GM18526 (cell line): ENCODE measurements around the gene DEF6.

Source experiments
- POLR2A ChIP-seq: IDR thresholded peaks from 3 replicates; pipeline ENCODE4 v1.6.1; 2011; ENCODE audit not compliant: insufficient read length; ENCODE audit errors: extremely low read depth

The DEF6 gene

GRCh38 chr6:35356391-35356790 is 58.8 kb downstream of the DEF6 start:
- no peak for TF ChIP-seq POLR2A

GRCh38 chr6:35357677-35358076 is 60.1 kb downstream of the DEF6 start:
- TF ChIP-seq POLR2A, result no peak

GRCh38 chr6:35358086-35358485 is 60.5 kb downstream of the DEF6 start:
- TF ChIP-seq POLR2A, result no peak

GRCh38 chr6:35359346-35359743 is 61.7 kb downstream of the DEF6 start:
- no peak for TF ChIP-seq POLR2A

- TF ChIP-seq POLR2A, result no peak
Measured at GRCh38 chr6:35359744-35360348, 62.2 kb downstream of the DEF6 start.

- TF ChIP-seq POLR2A, result no peak
Measured at GRCh38 chr6:35360349-35361138, 62.9 kb downstream of the DEF6 start.

- no peak for TF ChIP-seq POLR2A
Measured at GRCh38 chr6:35362200-35362599, 64.6 kb downstream of the DEF6 start.

- TF ChIP-seq POLR2A, result no peak
Measured at GRCh38 chr6:35363293-35363750, 65.7 kb downstream of the DEF6 start.

- TF ChIP-seq POLR2A, result no peak
Measured at GRCh38 chr6:35365594-35366203, 68.1 kb downstream of the DEF6 start.

- no peak for TF ChIP-seq POLR2A
Measured at GRCh38 chr6:35366204-35366596, 68.6 kb downstream of the DEF6 start.

GRCh38 chr6:35367646-35368037 is 70.0 kb downstream of the DEF6 start:
- TF ChIP-seq POLR2A, result no peak

- TF ChIP-seq POLR2A, result no peak
Measured at GRCh38 chr6:35368038-35368887, 70.6 kb downstream of the DEF6 start.

GRCh38 chr6:35370124-35370741 is 72.6 kb downstream of the DEF6 start:
- TF ChIP-seq POLR2A, result no peak

GRCh38 chr6:35370785-35371493 is 73.3 kb downstream of the DEF6 start:
- no peak for TF ChIP-seq POLR2A
